K562 (cell line): ENCODE measurements around the gene CFAP141. TPM values are rescaled to one million over a fixed set of nuclear protein-coding genes. Genes with fewer than 3 reads are reported as not detected.

Experiments used
- ATF1 ChIP-seq, 2 experiments: fragments of 450-650 bp in 1 of 2; IDR thresholded peaks; 2 replicates each; pipeline ENCODE4 v1.6.1; 2016; ENCODE audit warnings: missing compliant biosample characterization in 1 of 2, missing genetic modification characterization in 1 of 2
- C11orf30 ChIP-seq: fragments of 450-650 bp; IDR thresholded peaks from 2 replicates; pipeline ENCODE4 v1.6.1; 2016; ENCODE audit warnings: low read depth, mild to moderate bottlenecking
- CEBPB ChIP-seq: fragments of 450-650 bp; IDR thresholded peaks from 2 replicates; pipeline ENCODE4 v1.6.1; 2016; ENCODE audit warnings: missing genetic modification characterization, missing compliant biosample characterization
- CGGBP1 ChIP-seq: fragments of 250-450 bp; sonication (Bioruptor Pico); IDR thresholded peaks from 2 replicates; pipeline ENCODE4 v1.9.0; 2021; ENCODE audit warnings: mild to moderate bottlenecking
- DLX4 ChIP-seq: fragments of 250-450 bp; sonication (Bioruptor Pico); IDR thresholded peaks from 2 replicates; pipeline ENCODE4 v1.6.1; 2021; ENCODE audit warnings: mild to moderate bottlenecking
- ELF1 ChIP-seq: fragments of 200-800 bp; sonication (Bioruptor generic); IDR thresholded peaks from 2 replicates; pipeline ENCODE4 v1.6.1; 2016; ENCODE audit warnings: missing genetic modification characterization, missing compliant biosample characterization
- ELK3 ChIP-seq: fragments of 450-650 bp; formaldehyde crosslinking; IDR thresholded peaks from 2 replicates; pipeline ENCODE4 v1.4.0; 2020; ENCODE audit warnings: mild to moderate bottlenecking
- HINFP ChIP-seq: fragments of 450-650 bp; conservative IDR thresholded peaks from 2 replicates; pipeline ENCODE4 v1.6.1; 2016; ENCODE audit warnings: missing genetic modification characterization, low read depth, mild to moderate bottlenecking, control low read depth, missing compliant biosample characterization
- HMGXB4 ChIP-seq: sonication (generic); formaldehyde crosslinking; IDR thresholded peaks from 2 replicates; pipeline ENCODE4 v1.8.1; 2023; ENCODE audit warnings: mild to moderate bottlenecking, missing genetic modification reagents
- MCM3 ChIP-seq: fragments of 450-650 bp; IDR thresholded peaks from 2 replicates; pipeline ENCODE4 v1.6.1; 2016
- MITF ChIP-seq: IDR thresholded peaks from 2 replicates; pipeline ENCODE4 v1.6.1; 2014; ENCODE audit warnings: antibody characterized with exemption
- NCOA2 ChIP-seq, 2 experiments: fragments of 450-650 bp; IDR thresholded peaks; 2 replicates each; pipeline ENCODE4 v1.6.1; 2018; ENCODE audit warnings: mild to moderate bottlenecking in 2 of 2, moderate library complexity in 1 of 2; ENCODE audit not compliant: partially characterized antibody in 2 of 2
- NCOA4 ChIP-seq: fragments of 450-650 bp; IDR thresholded peaks from 2 replicates; pipeline ENCODE4 v1.6.1; 2018; ENCODE audit warnings: mild to moderate bottlenecking; ENCODE audit not compliant: partially characterized antibody
- NELFE ChIP-seq: IDR thresholded peaks from 2 replicates; pipeline ENCODE4 v1.6.1; 2011; ENCODE audit warnings: mild to moderate bottlenecking; ENCODE audit not compliant: insufficient read depth, insufficient read length
- PTRF ChIP-seq: fragments of 450-650 bp; IDR thresholded peaks from 2 replicates; pipeline ENCODE4 v1.6.1; 2016; ENCODE audit warnings: mild to moderate bottlenecking, missing genetic modification characterization, missing compliant biosample characterization
- SIRT6 ChIP-seq: IDR thresholded peaks from one replicate; pipeline ENCODE4 v1.6.1; 2012; ENCODE audit warnings: low read depth, mild to moderate bottlenecking, control low read depth, inconsistent platforms, low read length, moderate library complexity
- TFAM ChIP-seq: fragments of 250-450 bp; sonication (Bioruptor Pico); conservative IDR thresholded peaks from 2 replicates; pipeline ENCODE4 v1.5.0; 2021; ENCODE audit warnings: mild to moderate bottlenecking, moderate library complexity
- ZBTB12 ChIP-seq: fragments of 250-450 bp; sonication (Bioruptor Pico); IDR thresholded peaks from 2 replicates; pipeline ENCODE4 v1.4.0; 2020
- ZNF24 ChIP-seq: fragments of 450-650 bp; IDR thresholded peaks from 2 replicates; pipeline ENCODE4 v1.6.1; 2016
- ZSCAN32 ChIP-seq: fragments of 450-650 bp; formaldehyde crosslinking; IDR thresholded peaks from 2 replicates; pipeline ENCODE4 v1.4.0; 2020; ENCODE audit warnings: mild to moderate bottlenecking, moderate library complexity
- polyA plus RNA-seq, 8 experiments: library from polyadenylated mRNA; depleted of rRNA in 4 of 8; stranded (reverse) in 5 of 8; unstranded in 3 of 8; fragments of >200 nt; fragmentation: Nextera tagmentation in 2 of 8; fragmentation: Illumina TruSeq in 1 of 8; extraction: Ambion mirVana in 2 of 8; extraction: Trizol in 1 of 8; gene quantifications; 2 replicates each; pipeline versions ENCODE4 v1.2.1 to v1.2.3, GENCODE V29; 2011 to 2014; ENCODE audit warnings: inconsistent platforms in 1 of 8, missing spikeins in 1 of 8
- total RNA-seq, 7 experiments: library from RNA; depleted of rRNA in 6 of 7; stranded (reverse); fragments of >200 nt in 6 of 7; fragmentation: Illumina TruSeq in 2 of 7; extraction: Trizol in 2 of 7; gene quantifications; 2 replicates each; pipeline versions ENCODE4 v1.2.1 to v1.2.3, GENCODE V29; 2011 to 2021; ENCODE audit warnings: low replicate concordance in 1 of 7

The CFAP141 gene
- total and polyA plus RNA-seq, 9 of the 15 experiments (the other 6 are each of a cell fraction or from before 2014, with no cell fraction given) = not detected

- TF ChIP-seq HMGXB4 (no peak), C11orf30 (peak; percentile 58), ZNF24 (no peak), PTRF (tag) (no peak), NCOA4 (no peak), CEBPB (tag) (no peak), ELF1 (tag) (peak; percentile 97), HINFP (no peak), ATF1 (CRISPR knock-in tag; IDR thresholded peaks at IDR 0.05) (peak; percentile 47), ATF1 (tag; IDR thresholded peaks at IDR 0.05) (peak; percentile 96), NCOA2 (IDR thresholded peaks at IDR 0.05; ENCODE audit: partially characterized antibody in 2 of 2) (no peak), MITF (peak; percentile 95), ZSCAN32 (no peak), SIRT6 (no peak), CGGBP1 (CRISPR knock-in tag) (no peak), ELK3 (CRISPR knock-in tag) (no peak), TFAM (CRISPR knock-in tag) (no peak), ZBTB12 (CRISPR knock-in tag) (peak; percentile 46; the same call in 1 of the 2 replicates), DLX4 (CRISPR knock-in tag) (no peak), NELFE (no peak), MCM3 (no peak)
Observed at GRCh38 chr1:154220071-154220969, 14.2 kb upstream of the CFAP141 start, which contains the start of gene UBAP2L (continued).
